Activated CD4-positive, alpha-beta T cell treated with anti-CD3 and anti-CD28 coated beads, Interleukin-2, amount 50 U/mL, for 48 hours (primary cell): ENCODE results near the gene ADGRD2.

Source experiments
- DNase-seq, 2 experiments: peaks; one replicate each; pipeline ENCODE4 v3.0.0-alpha.2; 2020

ADGRD2 gene

DNA sequence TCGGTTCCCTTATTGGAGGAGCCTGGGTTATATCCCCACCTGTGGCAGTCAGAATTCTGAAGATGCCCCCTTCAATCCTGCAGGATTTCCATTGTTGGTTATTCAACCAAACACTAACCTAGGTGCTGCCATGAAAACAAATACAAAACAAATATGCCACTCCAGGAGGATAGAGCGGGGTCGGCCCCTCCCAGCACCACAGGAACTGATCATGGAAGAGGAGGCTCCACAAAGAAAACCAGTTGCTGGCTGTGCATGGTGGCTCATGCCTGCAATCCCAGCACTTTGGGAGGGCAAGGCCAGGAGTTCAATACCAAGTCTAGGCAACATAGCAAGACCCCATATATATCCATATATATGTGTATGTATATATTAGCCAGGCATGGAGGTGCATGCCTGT is 13.2 kb upstream of the ADGRD2 start:
- DNase-seq = no peak

DNA sequence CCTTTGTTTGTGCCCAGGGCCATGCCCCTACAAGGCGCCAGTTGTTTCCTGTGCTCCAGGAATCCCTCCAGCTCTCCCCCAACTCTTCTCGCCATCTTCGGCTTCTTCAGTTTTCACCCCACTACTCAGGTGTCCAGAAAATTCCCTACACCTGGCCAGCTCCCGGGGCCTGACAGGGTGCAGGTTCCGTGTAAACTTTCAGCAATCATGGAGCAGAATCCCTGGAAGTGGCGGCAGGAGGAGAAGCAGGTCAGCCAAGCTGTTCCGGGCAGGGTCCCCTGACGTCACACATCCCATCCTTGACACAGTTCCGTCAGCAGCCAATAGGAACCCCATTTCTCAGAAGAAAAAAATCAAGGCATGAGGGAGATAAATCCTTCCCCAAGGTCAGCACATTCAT is 12.2 kb upstream of the ADGRD2 start:
- no peak for DNase-seq

DNA sequence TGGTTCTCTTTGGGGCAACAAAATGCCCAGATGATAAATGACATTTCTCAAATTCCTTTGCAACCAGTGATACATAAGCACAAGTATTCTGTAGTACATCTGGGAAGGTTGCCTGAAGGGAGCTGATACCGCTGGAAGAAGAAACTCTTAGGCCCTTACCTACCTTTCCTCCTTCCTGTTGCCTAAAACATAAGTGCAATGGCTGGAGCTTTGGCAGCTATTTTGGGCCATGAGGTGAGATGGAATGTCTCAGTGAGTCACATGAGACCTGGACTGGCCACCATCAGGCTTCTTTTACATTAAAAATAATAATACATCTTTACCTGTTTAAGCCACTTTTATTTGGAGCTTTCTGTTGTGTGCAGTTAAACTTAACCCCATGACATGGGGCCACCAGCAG is 11.2 kb upstream of the ADGRD2 start:
- no peak for DNase-seq

DNA sequence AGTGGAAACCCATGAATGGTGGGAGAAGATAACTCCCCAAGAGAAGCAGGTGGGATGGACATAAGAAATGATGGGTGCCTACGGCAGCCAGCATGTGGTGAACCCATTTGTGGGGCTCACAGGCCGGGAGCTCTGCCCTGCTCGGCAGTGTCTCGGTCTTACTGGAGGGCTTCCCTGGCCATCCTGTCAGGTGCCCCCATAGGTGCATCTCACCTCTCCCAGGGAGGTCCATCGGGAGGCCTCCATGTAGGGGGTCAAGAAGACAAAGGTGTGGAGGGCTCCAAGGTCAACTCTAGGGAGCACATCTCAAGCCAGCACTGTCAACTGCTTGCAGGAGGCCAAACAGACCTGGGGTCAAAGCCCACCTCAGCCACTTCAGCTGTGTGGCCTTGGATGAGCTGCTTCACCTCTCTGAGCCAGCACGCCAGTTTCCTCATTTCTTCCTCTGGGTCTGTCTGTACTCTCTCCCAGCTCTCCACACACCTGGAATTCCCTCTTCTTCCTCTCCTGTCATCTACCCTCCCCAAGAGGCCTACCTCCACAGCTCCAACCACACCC is 10.5 kb upstream of the ADGRD2 start:
- no peak for DNase-seq

DNA sequence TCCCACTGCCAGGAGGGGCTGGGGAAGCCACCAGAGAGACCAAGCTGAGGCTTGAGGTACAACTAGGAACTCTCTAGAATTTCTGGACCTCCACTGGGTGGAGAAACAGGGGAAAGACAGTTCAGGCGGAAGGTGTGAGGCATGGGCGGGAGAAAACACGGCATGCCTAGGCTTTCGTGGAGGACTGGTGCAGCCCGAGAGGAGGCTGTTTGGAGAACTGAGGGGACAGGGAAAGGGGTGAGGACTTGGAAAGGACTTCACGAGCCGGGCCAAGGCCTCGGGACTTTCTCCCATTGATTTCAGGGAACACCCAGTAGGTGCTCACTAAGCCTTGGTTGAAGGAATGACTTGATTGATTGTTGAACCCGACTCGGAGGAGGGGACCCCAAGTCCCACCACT is 9.5 kb upstream of the ADGRD2 start:
- DNase-seq = no peak

DNA sequence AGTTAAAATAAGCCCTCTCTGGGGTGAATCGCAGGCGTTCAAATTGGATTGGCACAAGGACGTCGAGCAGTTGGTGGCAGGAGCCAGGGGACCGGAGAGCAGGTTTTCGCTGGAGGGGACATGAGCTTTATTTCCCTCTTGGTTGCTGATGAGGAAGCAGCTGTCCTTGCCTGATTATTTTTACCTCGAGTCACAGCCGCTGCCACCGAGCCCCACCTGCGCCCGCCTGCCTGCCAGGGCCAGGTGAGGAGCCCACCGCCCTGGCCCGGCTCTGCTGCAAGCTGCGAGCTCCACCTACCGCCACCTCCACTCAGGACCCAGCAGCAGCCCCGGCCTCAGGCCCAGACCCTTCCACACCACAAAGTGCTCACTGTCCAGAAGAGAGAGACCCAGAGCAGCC is 9.0 kb upstream of the ADGRD2 start:
- no peak for DNase-seq

DNA sequence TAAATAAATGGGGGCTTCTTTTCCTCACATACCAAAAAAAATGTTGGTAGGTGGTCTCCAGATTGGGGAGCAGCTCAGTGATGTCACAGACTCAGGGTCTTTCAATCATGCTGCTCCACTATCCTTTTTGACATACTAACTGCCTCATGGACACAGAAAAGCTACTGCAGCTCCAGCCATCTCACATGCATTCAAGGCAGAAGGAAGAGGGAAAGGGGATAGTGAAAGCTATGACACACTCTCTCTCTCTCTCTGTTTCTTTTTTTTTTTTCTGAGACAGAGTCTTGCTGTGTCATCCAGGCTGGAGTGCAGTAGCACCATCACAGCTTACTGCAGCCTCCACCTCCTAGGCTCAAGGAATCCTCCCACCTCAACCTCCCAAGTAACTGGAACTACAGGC is 7.9 kb upstream of the ADGRD2 start:
- DNase-seq = no peak

DNA sequence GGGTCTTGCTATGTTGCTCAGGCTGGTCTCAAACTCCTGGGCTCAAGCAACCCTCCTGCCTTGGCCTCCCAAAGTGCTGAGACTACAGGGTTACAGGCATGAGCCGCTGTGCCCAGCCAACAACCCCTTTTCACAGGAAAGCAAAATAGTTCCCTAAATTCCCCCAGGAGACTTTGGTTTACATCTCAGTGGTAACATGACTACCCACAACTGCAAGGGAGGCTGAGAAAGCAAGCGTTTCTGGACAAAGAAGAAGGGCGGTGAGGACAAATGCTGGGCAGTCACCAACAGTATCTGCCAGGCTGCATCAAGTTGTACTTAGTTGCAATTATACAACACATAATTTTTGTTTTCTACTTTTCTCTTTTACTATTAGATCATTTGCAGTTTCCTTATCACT is 7.4 kb upstream of the ADGRD2 start:
- no peak for DNase-seq

DNA sequence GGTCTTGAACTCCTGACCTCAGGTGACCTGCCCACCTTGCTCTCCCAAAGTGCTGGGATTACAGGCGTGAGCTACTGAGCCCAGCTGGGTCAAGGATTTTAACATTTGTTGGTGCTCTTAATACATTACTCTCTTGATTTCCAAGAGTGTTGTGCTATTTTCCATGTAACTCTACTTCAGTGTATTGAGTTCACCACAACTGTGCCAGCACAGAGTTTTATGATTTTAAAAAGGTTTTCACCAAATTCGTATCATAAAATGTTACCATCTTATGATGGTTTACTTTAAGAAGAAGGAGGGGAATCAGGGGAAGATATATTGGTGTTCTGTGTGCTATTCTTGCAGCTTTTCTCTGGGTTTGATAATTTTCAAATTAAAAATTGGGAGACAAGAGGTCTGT is 6.6 kb upstream of the ADGRD2 start:
- DNase-seq = no peak

DNA sequence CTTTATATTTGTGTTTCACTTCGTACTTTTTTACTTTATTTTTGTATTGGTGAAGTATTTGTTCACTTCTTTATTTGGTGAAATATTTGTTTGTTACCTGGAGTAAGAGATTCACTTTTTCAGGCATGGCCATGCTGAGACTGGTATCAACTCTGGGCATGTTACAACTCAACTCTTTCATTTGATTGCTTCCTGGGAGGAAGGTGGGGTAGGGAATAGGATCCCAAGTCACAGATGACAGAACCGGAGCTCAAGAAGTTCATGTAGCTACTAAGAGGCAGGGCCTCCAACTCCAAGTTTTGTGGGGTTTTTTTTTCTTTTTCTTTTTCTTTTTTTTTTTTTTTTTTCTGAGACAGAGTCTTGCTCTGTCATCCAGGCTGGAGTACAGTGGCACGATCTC is 6.1 kb upstream of the ADGRD2 start:
- DNase-seq = no peak

DNA sequence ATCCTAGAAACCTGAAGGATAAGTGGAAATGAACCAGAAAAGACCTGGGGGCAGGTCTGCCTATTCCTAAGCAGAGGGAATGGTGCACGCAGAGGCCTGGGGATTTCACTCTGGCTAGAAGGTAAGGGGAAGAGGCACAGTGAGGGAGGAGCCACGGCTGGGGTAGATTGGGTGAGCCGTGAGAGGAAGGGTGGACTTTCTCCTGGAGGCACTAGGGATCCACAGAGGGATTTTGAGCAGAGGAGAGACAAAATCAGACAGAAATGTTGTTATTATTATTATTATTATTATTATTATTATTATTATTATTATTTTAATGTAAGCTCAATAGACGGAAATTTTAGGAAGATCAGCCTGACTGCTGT is 3.0 kb upstream of the ADGRD2 start:
- no peak for DNase-seq

DNA sequence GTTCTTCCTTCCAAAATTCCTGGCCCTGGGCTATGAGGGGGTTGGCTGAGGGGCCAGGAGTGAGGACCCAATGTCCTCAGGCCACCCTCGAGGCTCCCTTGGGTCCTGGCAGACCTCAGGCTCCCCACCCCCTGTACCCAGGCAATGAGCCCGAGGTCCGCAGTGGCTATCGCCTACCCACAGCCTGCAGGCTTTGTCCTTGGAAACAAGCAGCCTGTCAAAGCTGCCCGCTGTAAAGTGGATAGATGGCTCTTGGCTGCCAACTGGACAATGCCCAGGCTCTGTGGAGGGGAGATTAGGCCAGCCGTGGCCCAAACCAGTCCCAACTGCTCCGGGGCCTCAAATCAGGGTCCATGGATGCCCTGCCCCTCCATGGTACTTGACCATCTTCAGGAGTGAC is 2.2 kb upstream of the ADGRD2 start:
- no peak for DNase-seq

DNA sequence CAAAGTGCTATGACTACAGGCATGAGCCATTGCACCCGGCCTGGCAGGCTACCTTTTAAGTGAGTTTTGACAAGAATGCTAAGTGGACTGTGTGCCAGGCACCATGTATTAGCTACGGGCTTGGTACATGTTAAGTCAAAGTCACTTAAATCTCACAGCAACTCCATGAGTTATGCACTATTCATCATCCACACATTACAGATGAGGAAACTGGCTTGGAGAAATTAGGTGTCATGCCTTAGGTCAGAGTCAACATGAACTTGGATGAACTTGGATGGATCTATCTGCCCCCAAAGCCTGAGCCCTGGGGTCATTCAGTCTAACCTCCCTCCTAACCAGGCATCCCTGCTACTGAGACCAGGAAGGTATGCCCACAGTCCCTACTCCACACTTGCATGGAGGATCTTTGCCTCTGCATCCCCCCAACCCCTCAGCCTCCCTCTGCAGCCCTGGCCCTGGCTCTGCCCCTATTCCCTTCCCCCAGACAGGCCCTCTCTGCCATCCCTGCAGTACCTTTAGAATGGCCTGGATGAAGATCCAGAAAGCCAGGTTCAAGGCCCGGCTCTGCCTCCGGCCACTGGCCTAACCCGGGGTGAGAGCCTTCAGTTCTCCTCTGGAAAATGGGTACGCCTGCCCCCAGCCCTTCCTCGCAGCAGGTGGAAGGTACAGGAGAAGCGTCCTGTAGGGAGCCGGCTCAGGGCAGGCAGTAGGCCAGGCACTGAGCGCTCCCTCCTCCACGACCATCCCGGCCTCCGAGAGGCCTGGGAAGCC is 685 bp upstream of the ADGRD2 start:
- DNase-seq = no peak

DNA sequence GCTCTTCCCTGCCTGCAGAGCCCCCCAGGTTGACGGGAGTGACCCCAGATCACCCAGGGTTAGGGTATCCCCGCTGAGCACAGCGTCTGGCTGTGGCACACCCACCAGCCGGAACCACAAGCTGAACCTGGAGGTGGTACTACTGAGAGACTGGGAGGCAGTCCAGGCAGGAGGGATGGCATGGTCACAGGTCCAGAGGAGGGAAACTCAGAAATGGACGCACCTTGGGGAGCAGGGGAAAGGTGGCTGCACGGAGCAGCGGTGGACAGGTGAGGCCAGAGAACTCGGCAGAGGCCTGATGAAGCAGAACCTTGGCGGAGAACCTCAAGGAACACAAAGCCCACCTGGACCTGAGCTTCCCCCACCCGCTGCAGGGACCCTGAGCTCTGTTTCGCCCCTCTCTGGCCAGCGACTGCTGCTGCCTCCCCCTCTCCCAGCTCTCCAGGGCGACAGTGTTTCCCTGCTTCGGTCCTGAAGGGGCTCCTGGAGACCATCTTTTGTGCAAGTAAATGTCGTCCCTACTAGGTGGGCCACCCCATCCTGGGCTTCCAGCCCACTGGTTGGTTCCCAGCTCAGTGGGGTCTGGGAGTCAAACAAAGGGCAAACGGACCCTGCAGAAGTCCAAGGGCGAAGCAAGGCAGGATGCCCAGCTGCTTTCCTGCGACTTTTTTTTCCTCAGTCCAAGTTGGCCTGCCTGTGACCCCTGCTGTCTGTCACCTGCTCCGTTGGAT is 845 bp downstream of the ADGRD2 start:
- DNase-seq = no peak

DNA sequence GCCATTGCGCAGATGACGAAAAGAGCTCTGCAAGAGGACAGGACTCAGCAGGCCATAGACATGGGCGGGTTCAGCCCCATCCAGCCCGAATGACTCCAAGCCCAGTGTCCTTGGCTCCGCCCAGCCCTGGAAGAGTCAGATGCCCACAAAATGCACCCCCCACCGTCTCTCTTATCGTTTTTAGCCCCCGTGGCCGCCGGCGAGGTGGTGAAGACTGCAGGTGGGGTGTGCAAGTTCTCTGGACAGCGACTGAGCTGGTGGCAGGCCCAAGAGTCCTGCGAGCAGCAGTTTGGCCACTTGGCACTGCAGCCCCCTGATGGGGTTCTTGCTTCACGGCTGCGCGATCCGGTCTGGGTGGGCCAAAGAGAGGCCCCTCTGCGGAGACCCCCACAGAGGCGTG is 2.1 kb downstream of the ADGRD2 start:
- DNase-seq = no peak

DNA sequence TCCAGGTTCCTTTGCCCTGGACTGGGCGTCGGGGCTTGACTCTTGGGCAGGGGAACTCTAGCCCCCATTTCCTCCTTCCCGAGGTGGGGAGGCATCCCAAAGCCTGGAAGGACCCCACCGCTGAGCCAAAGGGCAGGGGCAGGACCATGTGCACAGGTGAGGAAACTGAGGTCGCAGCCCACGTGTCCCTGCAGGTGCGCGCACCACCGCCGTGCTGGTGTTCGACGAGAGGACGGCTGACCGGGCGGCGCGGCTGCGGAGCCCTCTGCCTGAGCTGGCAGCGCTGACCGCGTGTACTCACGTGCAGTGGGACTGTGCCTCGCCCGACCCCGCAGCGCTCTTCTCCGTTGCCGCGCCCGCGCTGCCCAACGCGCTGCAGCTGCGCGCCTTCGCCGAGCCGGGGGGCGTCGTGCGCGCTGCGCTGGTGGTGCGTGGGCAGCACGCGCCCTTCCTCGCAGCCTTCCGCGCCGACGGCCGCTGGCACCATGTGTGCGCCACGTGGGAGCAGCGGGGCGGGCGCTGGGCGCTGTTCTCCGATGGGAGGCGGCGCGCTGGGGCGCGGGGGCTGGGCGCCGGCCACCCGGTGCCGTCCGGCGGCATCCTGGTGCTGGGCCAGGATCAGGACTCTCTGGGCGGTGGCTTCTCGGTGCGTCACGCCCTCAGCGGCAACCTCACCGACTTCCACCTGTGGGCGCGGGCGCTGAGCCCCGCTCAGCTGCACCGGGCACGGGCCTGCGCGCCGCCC is 2.8 kb downstream of the ADGRD2 start:
- DNase-seq = no peak

DNA sequence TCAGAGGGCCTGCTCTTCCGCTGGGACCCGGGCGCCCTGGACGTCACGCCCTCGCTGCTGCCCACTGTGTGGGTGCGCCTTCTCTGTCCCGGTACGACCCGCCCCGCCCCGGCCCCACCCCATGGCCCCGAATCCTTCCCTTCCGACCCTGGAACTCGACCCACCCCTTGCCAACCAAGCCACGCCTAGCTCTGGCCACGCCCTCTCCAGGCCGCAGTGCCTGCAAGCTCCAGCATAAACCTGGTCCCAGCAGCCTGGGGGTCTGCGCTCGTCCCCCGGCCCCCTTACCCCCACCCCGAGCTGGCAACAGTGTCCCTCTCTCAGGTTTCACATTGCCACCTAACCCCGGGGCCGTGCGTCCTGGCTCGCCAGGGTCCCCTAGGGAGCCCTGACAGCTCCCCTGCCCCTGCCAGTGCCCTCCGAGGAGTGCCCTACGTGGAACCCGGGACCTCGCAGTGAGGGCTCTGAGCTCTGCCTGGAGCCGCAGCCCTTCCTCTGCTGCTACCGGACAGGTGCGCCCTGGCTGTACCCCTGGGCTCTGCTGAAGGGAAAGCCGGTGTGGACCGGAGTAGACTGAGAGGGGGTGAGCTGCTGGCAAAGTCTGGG is 3.4 kb downstream of the ADGRD2 start:
- peak in 1 of 2 experiments; percentile 14 for DNase-seq

DNA sequence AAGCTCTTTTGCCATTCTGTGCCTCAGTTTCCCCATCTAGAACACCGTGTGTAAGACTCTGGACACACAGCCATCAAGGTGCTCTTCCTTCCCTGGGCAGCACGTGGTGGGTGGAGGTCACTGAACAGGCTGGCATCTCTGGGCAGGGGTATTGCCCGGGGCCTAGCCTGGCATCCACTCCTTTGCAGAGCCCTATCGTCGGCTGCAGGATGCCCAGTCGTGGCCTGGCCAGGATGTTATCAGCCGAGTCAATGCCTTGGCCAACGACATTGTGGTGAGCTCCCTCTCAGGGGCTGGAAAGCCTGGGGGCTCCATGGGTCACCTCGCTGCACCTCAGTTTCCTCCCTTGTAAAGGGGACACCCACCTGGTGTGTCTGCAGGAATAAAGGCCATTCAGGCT is 4.0 kb downstream of the ADGRD2 start:
- DNase-seq = no peak

DNA sequence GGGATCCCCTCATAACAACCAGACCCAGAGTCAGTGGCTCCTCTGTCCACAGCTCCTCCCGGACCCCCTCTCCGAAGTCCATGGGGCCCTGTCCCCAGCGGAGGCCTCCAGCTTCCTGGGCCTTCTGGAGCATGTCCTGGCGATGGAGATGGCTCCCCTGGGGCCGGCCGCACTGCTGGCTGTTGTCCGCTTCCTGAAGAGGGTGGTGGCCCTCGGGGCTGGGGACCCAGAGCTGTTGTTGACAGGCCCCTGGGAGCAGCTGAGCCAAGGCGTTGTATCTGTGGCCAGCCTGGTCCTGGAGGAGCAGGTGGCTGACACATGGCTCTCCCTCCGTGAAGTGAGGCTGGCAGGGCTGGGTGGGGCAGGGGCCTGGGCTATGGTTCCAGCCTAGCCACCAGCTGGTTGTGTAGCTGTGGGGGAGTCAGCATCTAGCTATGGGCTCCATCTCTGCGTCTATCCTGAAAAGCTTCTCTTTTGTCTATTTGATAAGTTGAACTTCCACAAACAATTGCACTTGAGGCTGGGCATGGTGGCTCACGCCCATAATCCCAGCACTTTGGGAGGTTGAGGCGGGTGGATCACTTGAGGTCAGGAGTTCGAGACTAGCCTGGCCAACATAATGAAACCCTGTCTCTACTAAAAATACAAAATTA is 4.7 kb downstream of the ADGRD2 start:
- no peak for DNase-seq

DNA sequence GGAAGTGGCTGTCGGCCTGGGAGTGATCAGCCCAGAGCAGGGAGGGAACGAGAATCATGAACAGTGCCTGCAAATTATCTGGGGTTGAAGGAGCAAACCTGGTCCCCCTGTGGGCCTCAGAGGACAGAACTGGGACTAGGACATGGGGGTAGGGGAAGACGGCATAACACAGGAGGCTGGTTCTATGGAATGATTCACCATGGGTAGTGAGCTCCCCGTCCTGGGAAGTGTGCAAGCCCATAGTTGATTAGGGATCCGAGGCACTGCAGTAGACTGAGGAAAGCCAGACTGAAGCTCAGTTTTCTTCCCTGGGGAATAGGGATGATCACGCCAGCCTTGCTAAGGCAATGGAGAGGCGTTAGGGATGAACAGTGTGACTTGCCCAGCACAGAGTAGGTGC is 5.6 kb downstream of the ADGRD2 start:
- DNase-seq = no peak

DNA sequence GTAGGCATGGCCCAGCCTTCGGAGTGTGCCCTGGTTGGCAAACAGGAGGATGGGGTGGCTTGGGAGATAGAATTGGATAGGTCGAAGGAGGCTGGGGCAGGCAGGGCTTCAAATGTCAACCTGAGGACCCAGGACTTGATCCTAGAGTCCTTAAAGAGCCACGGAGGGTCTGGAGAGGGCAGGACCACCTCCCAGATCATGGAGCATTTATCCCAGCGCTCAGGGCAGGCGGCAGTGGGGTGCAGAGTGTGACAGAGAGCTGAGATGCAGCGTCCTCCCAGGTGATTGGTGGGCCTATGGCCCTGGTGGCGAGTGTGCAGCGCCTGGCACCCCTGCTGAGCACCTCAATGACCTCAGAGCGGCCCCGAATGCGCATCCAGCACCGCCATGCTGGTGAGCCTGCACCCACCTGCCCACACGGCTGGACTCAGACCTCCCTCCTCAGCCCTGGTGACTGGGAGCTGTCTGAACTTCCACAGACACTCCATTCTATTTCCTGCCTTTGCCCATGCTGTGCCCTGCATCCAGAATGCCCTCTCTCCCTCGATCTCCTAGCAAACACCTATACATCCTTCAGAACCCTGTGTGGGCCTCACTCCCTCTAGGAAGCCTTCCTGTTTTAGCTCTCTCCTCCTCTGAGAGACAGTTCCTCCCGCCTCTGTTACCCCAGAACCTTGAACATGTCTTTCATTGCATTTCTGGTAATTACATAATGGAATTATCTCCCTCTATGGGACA is 6.3 kb downstream of the ADGRD2 start:
- DNase-seq = no peak
